ENCODE data around the gene LDLRAD4. TPM values are rescaled to one million over a fixed set of nuclear protein-coding genes. Genes with fewer than 3 reads are reported as not detected.

LDLRAD4 gene
- total RNA-seq, 1 donor from 2014 or later: 1.4 TPM

DNA sequence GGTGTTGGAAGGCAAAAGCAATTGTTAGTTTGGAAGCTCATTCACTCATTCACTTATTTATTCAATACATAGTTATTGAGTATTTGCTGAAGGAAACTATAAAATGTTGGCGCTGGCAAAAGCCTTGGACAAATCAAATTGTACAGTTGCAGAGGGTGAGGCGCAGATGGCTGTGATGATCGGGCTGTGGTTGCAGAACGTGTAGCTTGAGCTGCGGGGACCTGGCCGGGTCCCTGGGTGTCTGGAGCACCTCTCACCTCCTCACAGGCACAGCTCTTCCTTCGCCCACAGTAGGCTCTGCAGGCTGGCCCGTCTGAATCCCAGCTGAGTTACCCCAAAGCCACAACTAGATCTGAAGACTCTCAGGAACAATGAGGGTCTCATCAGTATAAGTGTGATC lies 72.7 kb downstream of the LDLRAD4 start:
- Mint-ChIP-seq H3K4me3 (no peak overlapping the region), H3K4me1 (peaks cover 19% of the 10 kb centered on the region), H3K36me3 (ENCODE audit: low read depth) (no peaks in the 10 kb centered on the region), H3K27ac (ENCODE audit: unreplicated experiment) (no peak overlapping the region), H3K27me3 (ENCODE audit: low read depth) (no peaks in the 10 kb centered on the region), H3K9me3 (no peaks in the 10 kb centered on the region)
- no peak for DNase-seq (ENCODE audit: low read depth, low spot score)
- TF ChIP-seq, protein P1, sequence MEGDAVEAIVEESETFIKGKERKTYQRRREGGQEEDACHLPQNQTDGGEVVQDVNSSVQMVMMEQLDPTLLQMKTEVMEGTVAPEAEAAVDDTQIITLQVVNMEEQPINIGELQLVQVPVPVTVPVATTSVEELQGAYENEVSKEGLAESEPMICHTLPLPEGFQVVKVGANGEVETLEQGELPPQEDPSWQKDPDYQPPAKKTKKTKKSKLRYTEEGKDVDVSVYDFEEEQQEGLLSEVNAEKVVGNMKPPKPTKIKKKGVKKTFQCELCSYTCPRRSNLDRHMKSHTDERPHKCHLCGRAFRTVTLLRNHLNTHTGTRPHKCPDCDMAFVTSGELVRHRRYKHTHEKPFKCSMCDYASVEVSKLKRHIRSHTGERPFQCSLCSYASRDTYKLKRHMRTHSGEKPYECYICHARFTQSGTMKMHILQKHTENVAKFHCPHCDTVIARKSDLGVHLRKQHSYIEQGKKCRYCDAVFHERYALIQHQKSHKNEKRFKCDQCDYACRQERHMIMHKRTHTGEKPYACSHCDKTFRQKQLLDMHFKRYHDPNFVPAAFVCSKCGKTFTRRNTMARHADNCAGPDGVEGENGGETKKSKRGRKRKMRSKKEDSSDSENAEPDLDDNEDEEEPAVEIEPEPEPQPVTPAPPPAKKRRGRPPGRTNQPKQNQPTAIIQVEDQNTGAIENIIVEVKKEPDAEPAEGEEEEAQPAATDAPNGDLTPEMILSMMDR (conservative IDR thresholded peaks at IDR 0.05): no peak

DNA sequence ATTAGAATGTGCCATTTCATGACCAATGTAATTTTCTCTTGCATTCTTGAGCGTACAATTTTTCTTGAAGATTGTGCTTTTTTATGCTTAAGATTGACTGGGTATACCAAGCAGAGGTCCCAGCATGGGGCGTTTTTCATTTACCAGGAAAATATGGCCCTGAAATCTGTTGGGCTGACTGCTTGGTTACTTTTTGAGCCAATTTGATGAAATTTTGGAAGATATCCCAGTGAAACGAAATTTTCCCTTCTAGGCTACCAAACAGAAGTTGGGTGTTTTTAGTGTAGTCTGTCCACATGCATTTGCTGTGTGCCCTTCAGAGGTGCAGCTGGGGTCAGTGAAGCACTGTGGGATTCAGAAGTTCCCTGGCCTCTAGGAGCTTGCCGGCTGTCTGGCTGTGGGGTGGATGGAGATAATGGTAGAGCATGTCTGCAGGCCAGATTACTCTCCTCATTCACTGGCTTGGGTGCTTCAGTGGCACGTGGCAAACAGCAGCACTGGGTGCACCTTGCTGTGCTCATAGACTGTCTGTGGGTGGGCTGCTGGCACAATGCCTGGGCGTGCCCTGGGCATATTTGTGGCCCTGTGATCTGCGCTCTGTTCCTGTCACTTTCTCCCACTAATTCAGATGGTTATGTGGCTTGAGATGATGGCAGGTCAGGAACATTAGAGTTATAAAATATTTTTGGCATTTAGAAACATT lies 73.3 kb downstream of the LDLRAD4 start:
- no peak for DNase-seq (ENCODE audit: low read depth, low spot score)
- H3K4me3 Mint-ChIP-seq: no peak overlapping the region
- peaks cover 19% of the 10 kb centered on the region for H3K4me1 Mint-ChIP-seq
- no peak overlapping the region for H3K27ac Mint-ChIP-seq (ENCODE audit: unreplicated experiment)
- no peaks in the 10 kb centered on the region for H3K9me3 Mint-ChIP-seq
- H3K36me3 Mint-ChIP-seq (ENCODE audit: low read depth): no peaks in the 10 kb centered on the region
- TF ChIP-seq, protein P1 (conservative IDR thresholded peaks at IDR 0.05): no peak
- H3K27me3 Mint-ChIP-seq (ENCODE audit: low read depth): no peaks in the 10 kb centered on the region

DNA sequence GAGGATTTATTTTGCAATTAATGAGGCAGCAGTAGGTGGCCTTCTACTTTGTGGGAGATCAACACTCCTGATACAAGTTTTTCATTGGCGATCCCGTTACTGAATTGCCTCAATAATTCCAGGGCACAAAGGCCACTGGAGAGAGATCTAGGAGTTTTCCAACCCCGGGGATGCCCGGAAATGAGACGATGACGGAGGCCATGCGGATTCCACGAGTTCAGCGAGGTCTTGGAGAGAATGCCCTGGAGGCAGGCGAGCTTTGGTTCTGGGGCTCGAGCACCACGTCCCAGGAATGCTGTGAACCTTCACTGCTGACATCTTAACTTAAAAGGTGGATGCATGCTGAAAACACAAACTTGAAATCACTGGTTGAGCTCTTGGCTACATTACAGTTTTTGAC lies 74.2 kb downstream of the LDLRAD4 start:
- DNase-seq (ENCODE audit: low read depth, low spot score): no peak
- Mint-ChIP-seq H3K4me3 (no peak overlapping the region), H3K27ac (ENCODE audit: unreplicated experiment) (no peak overlapping the region), H3K36me3 (ENCODE audit: low read depth) (no peaks in the 10 kb centered on the region), H3K4me1 (peaks cover 19% of the 10 kb centered on the region), H3K27me3 (ENCODE audit: low read depth) (no peaks in the 10 kb centered on the region), H3K9me3 (no peaks in the 10 kb centered on the region)
- TF ChIP-seq, protein P1 (conservative IDR thresholded peaks at IDR 0.05): no peak

DNA sequence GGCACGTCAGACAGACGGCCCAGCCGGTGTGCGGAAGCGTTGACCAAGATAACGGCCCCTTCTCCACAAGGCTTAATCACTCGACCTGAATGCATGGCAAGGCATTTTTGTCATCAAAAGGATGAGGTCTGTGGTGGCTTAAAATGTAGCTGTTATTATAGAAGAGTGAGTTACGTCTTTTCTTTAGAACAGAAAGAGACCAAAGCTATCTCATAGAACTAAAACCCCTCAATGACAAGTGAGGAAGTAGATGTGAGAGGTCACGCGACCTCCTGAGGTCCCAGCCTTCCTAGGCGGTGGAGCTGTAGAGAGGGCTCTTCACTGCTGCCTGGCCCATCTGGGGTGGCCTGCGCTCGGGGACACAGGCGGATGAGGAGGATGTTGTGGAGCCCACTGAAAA lies 75.7 kb downstream of the LDLRAD4 start:
- no peak overlapping the region for H3K4me3 Mint-ChIP-seq
- H3K36me3 Mint-ChIP-seq (ENCODE audit: low read depth): no peaks in the 10 kb centered on the region
- peaks cover 19% of the 10 kb centered on the region for H3K4me1 Mint-ChIP-seq
- TF ChIP-seq, protein P1 (conservative IDR thresholded peaks at IDR 0.05): no peak
- H3K9me3 Mint-ChIP-seq: no peaks in the 10 kb centered on the region
- H3K27me3 Mint-ChIP-seq (ENCODE audit: low read depth): no peaks in the 10 kb centered on the region
- DNase-seq (ENCODE audit: low read depth, low spot score): no peak
- H3K27ac Mint-ChIP-seq (ENCODE audit: unreplicated experiment): peak overlapping the region; percentile 78

DNA sequence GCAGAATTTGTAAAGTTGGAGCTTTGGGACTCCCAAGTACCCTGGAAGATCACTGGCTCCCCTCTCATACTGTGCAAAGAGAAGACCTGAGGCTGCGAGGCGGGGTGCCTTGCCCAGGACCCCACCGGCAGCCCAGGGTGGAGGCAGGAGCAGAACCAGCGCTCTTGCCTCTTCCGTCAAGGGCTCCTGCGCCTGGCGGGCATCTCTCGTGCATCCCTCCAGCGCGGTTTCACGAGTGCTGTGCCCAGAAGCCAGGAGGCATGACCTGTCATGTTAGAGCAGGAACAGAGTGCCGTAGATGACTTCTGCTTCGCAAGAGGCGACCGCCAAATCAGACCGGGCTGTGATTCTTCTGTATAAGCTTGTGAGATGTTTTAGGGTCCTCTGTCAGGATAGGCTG lies 77.3 kb downstream of the LDLRAD4 start:
- H3K4me1 Mint-ChIP-seq: peaks cover 19% of the 10 kb centered on the region
- no peak overlapping the region for H3K4me3 Mint-ChIP-seq
- H3K9me3 Mint-ChIP-seq: no peaks in the 10 kb centered on the region
- H3K36me3 Mint-ChIP-seq (ENCODE audit: low read depth): no peaks in the 10 kb centered on the region
- H3K27me3 Mint-ChIP-seq (ENCODE audit: low read depth): no peaks in the 10 kb centered on the region
- TF ChIP-seq, protein P1 (conservative IDR thresholded peaks at IDR 0.05): no peak
- DNase-seq (ENCODE audit: low read depth, low spot score): no peak
- H3K27ac Mint-ChIP-seq (ENCODE audit: unreplicated experiment): no peak overlapping the region

Measured in neural crest cell (in vitro differentiated cells).